Epithelial cell of proximal tubule (primary cell): Measurements from ENCODE around the gene SRR. TPM values are rescaled to one million over a fixed set of nuclear protein-coding genes. Genes with fewer than 3 reads are reported as not detected.

Experiments
- DNase-seq: peaks from one replicate; pipeline ENCODE4 v3.0.0-alpha.2; 2011; ENCODE audit warnings: low read depth
- H3K4me3 ChIP-seq: 2 replicates; pipeline ENCODE4 v1.5.1; 2011; ENCODE audit warnings: low read depth, mild to moderate bottlenecking, low read length
- total RNA-seq: library from RNA; depleted of rRNA; stranded (reverse); fragments of >200 nt; gene quantifications from 2 replicates; pipeline ENCODE4 v1.2.3, GENCODE V29; 2015
- TF ChIP-seq, protein P1 (sequence below): conservative IDR thresholded peaks from 2 replicates; pipeline ENCODE4 v1.5.1; 2012; ENCODE audit warnings: low read depth, mild to moderate bottlenecking, low read length

Gene SRR
- total RNA-seq, 1 donor from 2014 or later, result 2.5 TPM

DNA sequence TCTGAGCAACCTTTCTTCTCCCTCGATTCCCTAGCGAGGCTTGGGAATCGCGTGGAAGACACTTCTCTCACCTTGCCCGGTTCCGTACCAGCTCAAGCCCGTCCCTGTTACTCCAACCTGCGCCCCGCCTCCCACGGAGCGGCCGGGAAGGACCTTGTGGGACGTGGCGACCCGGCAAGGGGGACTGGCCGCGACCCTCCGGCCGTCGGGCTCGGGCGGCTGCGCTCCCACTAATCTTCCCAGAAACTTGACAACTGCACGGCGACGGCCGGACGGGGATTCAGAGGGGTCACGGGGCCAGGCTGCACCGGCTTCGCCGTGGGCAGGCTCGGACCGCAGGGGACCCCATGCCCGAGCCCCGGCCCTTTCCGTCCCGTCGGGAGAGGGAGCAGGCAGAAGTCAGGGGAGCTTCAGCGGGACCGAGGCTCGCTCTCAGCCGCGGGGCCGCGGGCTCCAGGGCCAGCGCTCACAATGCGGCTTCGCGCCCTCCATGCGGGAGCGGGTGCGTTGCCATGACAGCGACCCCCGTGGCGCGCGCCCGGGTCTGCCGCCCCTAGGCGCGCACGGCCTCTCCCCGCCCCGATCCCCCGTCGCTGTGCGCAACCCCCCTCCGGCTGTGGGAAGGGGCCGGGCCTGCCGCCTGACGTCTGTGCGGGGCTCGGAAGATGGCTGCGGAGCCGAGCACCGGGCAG lies 33.2 kb downstream of the SRR start, which contains the start of gene SGSM2:
TSS of gene SGSM2 (plus strand) at position 650 of the 692 bp plus-strand sequence. CDS start 188 bp downstream, outside the sequence.
- H3K4me3 ChIP-seq, result peak within 1 kb of the TSS; percentile 87
- TF ChIP-seq, protein P1, sequence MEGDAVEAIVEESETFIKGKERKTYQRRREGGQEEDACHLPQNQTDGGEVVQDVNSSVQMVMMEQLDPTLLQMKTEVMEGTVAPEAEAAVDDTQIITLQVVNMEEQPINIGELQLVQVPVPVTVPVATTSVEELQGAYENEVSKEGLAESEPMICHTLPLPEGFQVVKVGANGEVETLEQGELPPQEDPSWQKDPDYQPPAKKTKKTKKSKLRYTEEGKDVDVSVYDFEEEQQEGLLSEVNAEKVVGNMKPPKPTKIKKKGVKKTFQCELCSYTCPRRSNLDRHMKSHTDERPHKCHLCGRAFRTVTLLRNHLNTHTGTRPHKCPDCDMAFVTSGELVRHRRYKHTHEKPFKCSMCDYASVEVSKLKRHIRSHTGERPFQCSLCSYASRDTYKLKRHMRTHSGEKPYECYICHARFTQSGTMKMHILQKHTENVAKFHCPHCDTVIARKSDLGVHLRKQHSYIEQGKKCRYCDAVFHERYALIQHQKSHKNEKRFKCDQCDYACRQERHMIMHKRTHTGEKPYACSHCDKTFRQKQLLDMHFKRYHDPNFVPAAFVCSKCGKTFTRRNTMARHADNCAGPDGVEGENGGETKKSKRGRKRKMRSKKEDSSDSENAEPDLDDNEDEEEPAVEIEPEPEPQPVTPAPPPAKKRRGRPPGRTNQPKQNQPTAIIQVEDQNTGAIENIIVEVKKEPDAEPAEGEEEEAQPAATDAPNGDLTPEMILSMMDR, result no peak
- DNase-seq, result no peak

DNA sequence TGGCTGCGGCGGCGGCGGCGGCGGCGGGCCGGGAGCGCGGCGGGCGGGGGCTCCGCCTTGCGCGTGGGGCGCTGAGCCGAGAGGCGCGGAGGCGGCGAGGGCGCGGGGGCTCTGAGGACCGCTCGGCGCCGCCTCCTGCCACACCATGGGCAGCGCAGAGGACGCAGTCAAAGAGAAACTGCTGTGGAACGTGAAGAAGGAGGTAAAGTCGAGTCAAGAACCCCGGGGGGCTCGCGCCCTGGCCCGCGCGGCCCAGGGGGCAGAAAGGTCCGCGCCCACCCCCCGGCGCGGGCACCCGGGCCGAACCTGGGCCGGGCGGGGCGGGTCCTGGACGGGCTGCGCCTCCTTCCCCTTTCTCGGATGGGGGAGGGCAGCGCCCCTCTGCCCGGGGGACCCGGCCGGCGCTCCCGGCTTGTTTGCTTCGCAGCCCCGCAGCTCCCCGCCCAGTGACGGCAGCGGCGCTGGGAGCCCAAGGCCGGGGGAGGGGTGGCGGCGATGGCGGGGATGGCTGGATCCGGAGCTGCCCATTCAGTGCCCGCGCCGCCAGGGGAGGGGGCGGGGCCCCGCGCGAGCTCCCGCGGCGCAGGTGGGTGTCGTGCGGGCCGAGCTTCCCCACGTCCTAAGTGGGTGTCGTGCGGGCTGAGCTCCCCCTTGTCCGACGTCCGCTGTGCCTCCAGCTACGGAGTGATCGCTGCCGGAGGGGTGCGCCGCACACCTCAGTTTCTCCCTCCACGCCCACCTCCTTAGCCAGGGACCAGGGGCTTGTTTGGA lies 34.0 kb downstream of the SRR start:
- no peak for DNase-seq
- H3K4me3 ChIP-seq, result peak overlapping the region; percentile 87
- TF ChIP-seq, protein P1, result no peak

DNA sequence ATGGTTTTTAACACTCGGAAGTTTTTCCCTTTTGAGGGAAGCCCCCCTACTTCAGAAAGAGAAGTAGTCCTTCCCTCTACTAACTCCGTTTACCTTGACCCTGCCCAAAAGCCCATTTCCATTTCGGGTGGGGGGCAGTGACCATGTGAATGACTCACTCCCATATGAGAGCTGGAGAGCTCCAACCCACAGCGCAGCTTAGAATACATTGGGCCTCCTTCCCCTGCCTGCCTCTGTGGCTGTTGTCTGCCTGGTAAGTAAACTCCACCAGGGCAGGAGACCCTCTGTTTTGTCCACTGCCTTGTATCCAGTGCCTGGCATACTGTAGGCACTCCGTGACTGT lies 34.5 kb downstream of the SRR start:
- TF ChIP-seq, protein P1, result no peak
- DNase-seq, result no peak

DNA sequence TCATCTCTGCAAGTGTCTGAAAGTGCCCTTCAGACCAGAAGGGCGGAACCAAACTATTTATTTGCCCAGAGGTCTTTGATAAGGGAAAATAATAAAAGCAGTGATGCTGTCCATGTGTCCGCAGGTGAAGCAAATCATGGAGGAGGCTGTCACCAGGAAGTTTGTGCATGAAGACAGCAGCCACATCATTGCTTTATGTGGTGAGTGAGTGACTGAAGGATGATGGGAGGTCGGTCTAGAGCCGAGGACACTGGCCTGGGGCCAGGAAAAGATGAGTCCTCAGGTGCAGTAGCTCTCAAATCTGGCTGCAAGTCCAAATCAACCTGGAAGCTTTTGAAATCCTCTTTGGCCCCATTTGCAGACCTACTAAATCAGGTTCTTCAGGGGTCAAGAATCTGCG lies 39.7 kb downstream of the SRR start:
- H3K4me3 ChIP-seq, result no peak overlapping the region
- DNase-seq, result no peak
- TF ChIP-seq, protein P1, result no peak

More for the DNA sequence above, 34.5 kb downstream of the SRR start:
- H3K4me3 ChIP-seq, result peak overlapping the region; percentile 87

DNA sequence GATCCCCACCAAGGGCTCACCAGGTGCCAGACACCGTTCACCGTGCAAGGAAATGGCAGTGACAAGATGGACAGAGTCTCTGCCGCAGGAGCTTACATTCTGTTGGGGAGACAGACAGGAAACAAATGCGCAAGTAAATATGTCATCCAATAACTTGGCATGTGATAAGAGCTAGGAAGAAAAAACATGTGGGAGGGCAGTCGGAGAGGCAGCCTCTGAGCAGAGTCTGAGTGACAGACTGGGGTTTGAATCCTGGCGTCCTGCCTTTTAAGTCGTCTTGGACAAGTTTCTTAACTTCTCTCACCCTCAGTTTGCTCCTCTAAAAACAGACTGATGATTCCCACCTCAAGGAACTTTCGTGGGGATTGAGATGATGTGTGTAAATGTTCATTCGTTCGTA lies 40.8 kb downstream of the SRR start:
- DNase-seq, result no peak
- TF ChIP-seq, protein P1, result no peak
- no peak overlapping the region for H3K4me3 ChIP-seq

DNA sequence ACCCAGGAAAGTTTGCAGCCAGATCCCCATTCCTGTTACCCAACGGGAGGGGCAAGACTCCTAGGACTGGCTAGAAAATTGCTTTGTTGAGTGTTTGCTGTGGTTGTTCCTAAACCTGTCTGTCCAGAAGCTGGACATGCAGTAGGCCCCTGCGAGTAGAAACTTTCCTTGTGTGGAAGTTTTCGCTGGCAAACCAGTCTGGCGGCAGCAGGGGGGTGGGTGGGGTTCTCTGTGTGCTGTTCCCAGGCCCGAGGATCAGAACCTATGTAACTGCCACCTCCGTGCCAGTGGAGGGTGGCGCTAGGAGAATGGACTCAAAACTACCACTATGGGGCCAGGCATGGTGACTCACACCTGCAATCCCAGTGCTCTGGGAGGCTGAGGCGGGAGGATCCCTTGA lies 42.7 kb downstream of the SRR start:
- TF ChIP-seq, protein P1, result no peak
- DNase-seq, result no peak
- no peak overlapping the region for H3K4me3 ChIP-seq
